NCI-H446 (cell line): ENCODE results near the gene CREG2.
"Not testable (repeated sequence)": the region's sequence is repeated elsewhere in the genome, so short reads cannot be mapped to it uniquely, and the experiment has no call there.

Experiments
- DNase-seq, 2 experiments: peaks; one replicate each; lab custom pipeline; 2025; lab: John Stamatoyannopoulos, UW

Gene CREG2

DNA sequence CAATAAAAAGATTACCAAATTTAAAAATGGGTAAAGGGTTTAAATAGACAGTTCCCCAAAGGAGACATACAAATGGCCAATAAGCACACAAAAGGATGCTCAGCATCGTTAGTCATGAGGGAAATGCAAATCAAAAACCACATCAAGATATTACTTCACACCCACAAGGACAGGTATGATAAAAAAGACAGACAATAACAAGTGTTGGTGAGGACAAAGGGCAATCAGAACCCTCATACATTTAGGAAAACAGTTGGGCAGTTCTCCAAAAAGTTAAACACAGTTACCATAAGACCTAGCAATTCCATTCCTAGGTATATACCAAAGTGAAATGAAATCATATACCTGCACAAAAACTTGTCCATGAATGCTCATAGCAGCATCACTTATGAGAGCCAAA is 14.5 kb downstream of the CREG2 start:
- no peak for DNase-seq

DNA sequence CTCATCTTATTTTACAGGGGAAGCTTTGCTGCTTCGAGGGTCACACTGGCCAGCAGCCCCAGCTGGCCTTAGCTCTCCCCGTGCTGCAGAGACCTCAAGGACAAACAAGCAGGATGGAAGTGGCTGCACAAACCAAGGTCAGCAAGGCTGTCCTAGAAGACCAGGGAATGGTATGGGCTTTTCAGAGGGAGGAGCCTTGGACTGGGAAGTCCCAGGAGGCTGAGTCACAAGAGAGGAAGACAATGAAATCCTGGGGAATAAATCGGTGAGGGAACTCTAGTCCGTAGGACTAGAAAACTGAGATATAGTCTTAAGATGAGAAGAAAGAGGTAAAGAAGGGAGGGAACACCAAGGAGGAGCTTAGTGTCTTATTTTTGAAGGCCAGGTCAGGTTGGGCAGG is 15.7 kb downstream of the CREG2 start:
- DNase-seq = no peak

- no peak for DNase-seq
These were observed 18.2 kb downstream of the CREG2 start for GRCh38 chr2:101369100-101369499.

GRCh38 chr2:101368376-101368775 is 18.9 kb downstream of the CREG2 start:
- no peak for DNase-seq

- DNase-seq = no peak
These were observed 19.8 kb downstream of the CREG2 start for GRCh38 chr2:101367508-101367907.

GRCh38 chr2:101364878-101365277 is 22.4 kb downstream of the CREG2 start:
- DNase-seq = no peak

- no peak for DNase-seq
These were observed 24.5 kb downstream of the CREG2 start for GRCh38 chr2:101362777-101363176.

GRCh38 chr2:101362316-101362715 is 25.0 kb downstream of the CREG2 start:
- DNase-seq = no peak

DNA sequence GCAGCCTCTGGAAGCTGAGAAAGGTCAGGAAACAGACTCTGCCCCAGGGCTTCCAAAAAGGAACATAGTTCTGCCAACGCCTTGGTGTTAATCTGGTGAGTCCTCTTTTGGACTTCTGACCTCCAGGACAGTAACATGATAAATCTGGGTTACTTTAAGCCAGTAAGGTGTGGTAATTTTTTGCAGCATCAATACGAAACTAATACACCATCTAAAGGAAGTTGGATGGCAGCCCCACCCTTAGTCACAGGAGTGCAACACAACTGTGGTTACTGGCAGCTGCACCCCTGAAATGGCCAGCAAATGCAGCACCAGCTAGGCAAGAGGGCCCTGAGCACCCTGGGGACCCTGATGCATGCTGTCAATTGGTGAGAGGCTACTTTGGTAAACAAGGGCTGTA is 25.8 kb downstream of the CREG2 start:
- no peak for DNase-seq

GRCh38 chr2:101361121-101361520 is 26.2 kb downstream of the CREG2 start:
- DNase-seq = no peak

GRCh38 chr2:101360232-101360631 is 27.1 kb downstream of the CREG2 start:
- DNase-seq = no peak

- no peak for DNase-seq
These were observed 27.8 kb downstream of the CREG2 start for GRCh38 chr2:101359410-101359954.

DNA sequence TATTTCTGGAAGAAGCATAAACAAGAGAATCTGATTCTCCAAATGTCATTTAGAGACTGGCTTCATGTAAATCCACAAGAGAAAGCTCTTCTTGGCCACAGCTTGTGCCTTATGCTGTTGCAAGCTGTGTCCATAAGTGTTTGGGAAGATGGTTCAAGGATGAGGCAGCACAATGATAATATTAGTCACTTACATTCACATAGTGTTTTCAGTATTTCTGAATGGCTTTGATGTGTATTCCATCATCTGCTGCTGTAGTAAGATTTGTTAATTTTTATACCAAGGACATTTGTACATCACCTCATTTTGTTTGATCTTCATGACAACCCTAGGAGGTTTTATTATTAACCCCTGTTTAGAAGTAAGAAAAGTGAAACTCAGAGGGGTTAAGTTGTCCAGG is 29.9 kb downstream of the CREG2 start:
- no peak for DNase-seq

DNA sequence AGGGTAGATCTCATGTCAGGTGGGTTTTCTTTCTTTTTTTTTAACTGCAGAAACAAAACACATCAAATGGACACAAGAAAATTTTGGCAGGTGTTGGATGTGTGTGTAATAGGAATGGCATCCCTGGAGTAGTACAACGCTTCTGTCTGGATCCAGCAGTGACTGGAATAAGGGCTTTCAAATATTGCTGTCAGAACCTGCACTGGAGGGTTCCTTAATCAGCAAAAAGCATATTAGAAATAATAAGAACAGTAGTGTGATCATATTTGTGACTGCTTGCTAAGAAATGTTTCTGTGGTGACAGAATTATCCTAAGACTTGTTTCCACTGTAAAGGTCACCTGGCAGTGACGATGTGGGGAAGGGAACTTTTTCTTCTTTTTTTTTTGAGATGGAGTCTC is 30.8 kb downstream of the CREG2 start:
- no peak for DNase-seq

DNA sequence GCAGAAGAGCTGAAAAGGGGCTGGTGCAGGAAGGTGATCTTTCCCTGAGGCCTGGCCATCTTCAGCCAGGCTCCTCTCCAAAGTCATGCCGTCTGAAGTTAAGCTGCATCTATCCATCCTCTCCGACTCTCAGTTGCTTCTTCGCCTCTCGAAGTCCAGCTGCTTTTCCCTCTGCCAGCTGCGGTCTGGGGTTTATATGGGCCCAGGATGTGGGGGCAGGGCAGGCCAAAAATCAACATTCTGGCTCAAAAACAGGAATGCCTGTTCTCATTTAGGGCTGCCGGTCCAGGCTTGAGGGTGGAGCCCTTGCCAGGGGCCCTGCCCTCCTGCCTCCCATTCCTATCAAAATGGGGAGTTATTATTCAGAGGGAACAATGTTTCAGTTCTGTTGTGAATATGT is 31.2 kb downstream of the CREG2 start:
- DNase-seq = no peak

- DNase-seq = no peak
These were observed 31.8 kb downstream of the CREG2 start for GRCh38 chr2:101355401-101356054.

GRCh38 chr2:101354420-101355311 is 32.6 kb downstream of the CREG2 start:
- no peak for DNase-seq

- not testable (repeated sequence) for DNase-seq
These were observed 34.7 kb downstream of the CREG2 start for GRCh38 chr2:101352631-101353030.

DNA sequence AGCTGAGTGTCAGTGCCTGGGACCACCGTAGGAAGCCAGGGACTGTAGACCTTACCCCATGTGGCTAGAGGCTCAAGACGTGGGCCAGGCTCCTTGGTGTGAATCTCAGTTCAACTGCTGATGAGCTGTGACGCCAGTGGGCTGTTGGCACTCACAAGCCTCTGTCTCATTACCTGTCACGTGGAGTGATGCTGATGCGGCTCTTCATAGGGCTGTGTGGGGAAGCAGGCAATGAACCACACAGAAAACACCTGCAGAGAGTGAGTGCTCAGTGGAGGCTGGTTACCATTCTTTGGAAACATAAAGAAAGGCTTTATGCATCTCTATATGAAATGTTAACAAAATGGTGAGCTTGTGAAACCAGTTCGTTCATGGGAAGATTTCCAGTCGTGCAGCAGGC is 36.1 kb downstream of the CREG2 start:
- DNase-seq = no peak

DNA sequence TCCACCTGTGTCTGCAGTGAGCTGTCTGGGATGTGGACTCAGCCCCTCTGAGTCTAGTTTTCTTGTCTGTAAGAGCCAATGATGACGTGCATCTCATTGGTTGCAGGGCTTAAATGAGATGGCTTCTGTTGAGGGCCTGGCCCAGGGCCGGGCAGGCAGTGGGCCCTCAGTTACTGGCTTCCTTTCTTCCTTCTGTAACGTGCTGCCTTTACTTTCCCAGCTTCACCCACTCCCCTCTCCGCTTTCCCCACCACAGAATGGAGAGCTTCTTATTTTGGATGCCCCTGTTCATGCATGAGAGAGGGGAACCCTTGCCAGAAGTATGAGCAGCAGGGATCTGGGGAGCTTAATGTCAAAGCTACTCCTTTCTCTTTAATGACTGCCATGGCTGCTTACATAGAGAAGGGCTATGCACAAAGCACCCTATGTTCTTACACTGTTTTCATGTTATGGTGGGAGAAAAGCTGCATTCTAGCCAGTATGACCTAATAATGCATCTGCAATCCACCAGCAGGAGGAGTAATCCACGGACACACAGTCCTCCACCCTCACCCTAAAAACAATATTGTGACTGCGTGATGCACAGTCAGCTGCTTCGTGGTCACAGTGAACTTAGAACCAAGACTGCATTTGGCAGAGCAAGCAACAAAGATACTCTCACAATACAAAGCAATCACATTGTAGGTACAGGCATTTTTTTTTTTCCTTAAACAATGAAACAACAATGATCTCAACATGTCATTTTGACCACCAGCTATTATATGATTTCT is 37.2 kb downstream of the CREG2 start:
- no peak for DNase-seq

GRCh38 chr2:101348883-101349282 is 38.4 kb downstream of the CREG2 start:
- DNase-seq = no peak

DNA sequence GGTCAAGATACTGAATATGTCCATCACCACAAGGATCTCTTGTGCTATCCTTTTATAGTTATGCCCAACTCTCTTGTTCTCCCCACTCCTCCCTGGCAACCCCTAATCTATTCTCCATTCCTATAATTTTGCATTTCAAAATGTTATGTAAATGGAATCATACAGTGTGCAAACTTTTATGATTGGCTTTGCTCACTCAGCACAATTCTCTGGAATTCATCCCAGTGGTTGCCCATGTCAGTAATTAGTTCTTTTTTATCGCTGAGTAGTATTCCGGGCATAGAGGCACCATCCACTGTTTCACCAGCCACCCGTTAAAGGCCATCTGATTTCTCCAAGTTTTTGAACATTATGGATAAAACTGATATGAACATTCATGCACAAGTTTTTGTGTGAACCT is 40.4 kb downstream of the CREG2 start:
- no peak for DNase-seq
